Esophagus squamous epithelium (tissue), 4 donors: ENCODE measurements around the gene KAZALD1.

Experiments used
- CTCF ChIP-seq, 6 experiments: fragments of 450-650 bp in 4 of 6; fragments of 200-600 bp in 2 of 6; sonication (generic) in 2 of 6; IDR thresholded peaks; one replicate each; pipeline ENCODE4 v1.5.1; 2016 to 2019; ENCODE audit warnings: antibody characterized with exemption in 6 of 6, mild to moderate bottlenecking in 4 of 6, moderate library complexity in 4 of 6
- POLR2A ChIP-seq, 4 donors: fragments of 450-650 bp; IDR thresholded peaks; one replicate each; pipeline ENCODE4 v1.6.1; 2017; ENCODE audit warnings: antibody characterized with exemption in 4 of 4, mild to moderate bottlenecking in 4 of 4, moderate library complexity in 3 of 4

DNA sequence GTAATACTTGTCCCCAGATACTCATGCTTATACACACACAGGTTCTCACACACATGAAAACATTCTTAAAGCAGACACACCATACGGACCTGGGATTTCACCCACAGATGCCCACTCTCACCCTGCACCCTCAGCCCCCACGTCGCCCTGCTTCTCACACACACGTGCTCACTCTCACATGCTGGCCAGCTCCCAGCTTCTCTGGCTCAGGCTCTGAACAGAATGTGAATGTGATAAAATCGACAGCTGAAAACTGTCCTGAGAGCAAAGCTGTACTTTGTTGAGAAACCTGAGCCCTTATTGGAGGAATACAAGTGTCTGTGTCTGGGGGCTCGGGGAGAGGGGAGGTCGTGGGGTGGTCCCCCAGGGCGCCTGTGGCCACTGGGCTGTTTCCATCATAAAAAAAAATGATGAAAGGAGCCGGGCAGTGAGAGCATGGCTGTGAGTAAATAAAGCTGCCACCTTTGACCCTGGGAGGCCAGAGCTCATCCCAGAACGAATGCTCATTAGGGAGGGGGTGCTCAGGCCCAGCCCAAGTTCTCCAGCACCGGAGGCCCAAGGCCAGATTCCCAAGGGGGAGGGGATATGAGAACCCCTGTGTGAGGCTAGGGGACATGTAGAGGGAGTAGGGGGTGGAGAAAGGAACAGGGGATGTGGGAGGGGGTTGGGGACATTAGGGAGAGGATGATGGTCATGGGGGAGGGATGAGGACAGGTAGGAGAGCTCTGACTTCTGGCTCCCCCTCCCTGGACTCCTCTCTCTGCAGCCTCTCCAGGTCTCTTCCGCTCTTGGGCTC, 51.2 kb downstream of the KAZALD1 start:
- TF ChIP-seq POLR2A (IDR thresholded peaks at IDR 0.05), result no peak
- TF ChIP-seq CTCF (IDR thresholded peaks at IDR 0.05), result no peak
